ENCODE results near the gene ENAH.

ENAH gene

GRCh38 chr1:225664762-225665161 is 11.8 kb upstream of the ENAH start:
- Histone ChIP-seq H3K4me3 (ENCODE audit: low read length, poor library complexity, severe bottlenecking) (no peak overlapping the region), H3K9me2 (replicated peaks; ENCODE audit: low read depth, low read length) (no peaks in the 10 kb centered on the region), H3K79me2 (ENCODE audit: insufficient read depth, low read length) (no peaks in the 10 kb centered on the region), H3K9ac (ENCODE audit: low read depth, low read length, poor library complexity, severe bottlenecking) (no peak overlapping the region), H4K20me1 (ENCODE audit: insufficient read depth, low read length, poor library complexity, severe bottlenecking) (no peaks in the 10 kb centered on the region), H3K4me1 (ENCODE audit: insufficient read depth, low read length, poor library complexity, severe bottlenecking) (no peaks in the 10 kb centered on the region), H3K4me2 (ENCODE audit: low read depth, low read length, poor library complexity, severe bottlenecking) (no peak overlapping the region), H3K36me3 (ENCODE audit: insufficient read depth, low read length) (no peaks in the 10 kb centered on the region), H3F3A (ENCODE audit: low read depth) (no peaks in the 10 kb centered on the region), H2AFZ (ENCODE audit: low read length) (no peak overlapping the region), H3K9me3 (ENCODE audit: insufficient read depth, low read depth, low read length) (no peaks in the 10 kb centered on the region), H3K27me3 (ENCODE audit: insufficient read depth, low read length, poor library complexity, severe bottlenecking) (no peaks in the 10 kb centered on the region)
- TF ChIP-seq CTCF (conservative IDR thresholded peaks at IDR 0.05; ENCODE audit: low read length) (no peak), EZH2phosphoT487 (IDR thresholded peaks at IDR 0.05; ENCODE audit: borderline replicate concordance) (no peak)

GRCh38 chr1:225662155-225662554 is 9.2 kb upstream of the ENAH start:
- H3K4me1 ChIP-seq (ENCODE audit: insufficient read depth, low read length, poor library complexity, severe bottlenecking) = no peaks in the 10 kb centered on the region
- no peaks in the 10 kb centered on the region for H3F3A ChIP-seq (ENCODE audit: low read depth)
- H3K79me2 ChIP-seq (ENCODE audit: insufficient read depth, low read length) = no peaks in the 10 kb centered on the region
- H3K4me2 ChIP-seq (ENCODE audit: low read depth, low read length, poor library complexity, severe bottlenecking) = no peak overlapping the region
- no peaks in the 10 kb centered on the region for H3K36me3 ChIP-seq (ENCODE audit: insufficient read depth, low read length)
- H3K4me3 ChIP-seq (ENCODE audit: low read length, poor library complexity, severe bottlenecking) = no peak overlapping the region
- H4K20me1 ChIP-seq (ENCODE audit: insufficient read depth, low read length, poor library complexity, severe bottlenecking) = no peaks in the 10 kb centered on the region
- no peaks in the 10 kb centered on the region for H3K9me2 ChIP-seq (replicated peaks; ENCODE audit: low read depth, low read length)
- no peak overlapping the region for H3K9ac ChIP-seq (ENCODE audit: low read depth, low read length, poor library complexity, severe bottlenecking)
- no peak overlapping the region for H2AFZ ChIP-seq (ENCODE audit: low read length)
- H3K9me3 ChIP-seq (ENCODE audit: insufficient read depth, low read depth, low read length) = no peaks in the 10 kb centered on the region
- no peaks in the 10 kb centered on the region for H3K27me3 ChIP-seq (ENCODE audit: insufficient read depth, low read length, poor library complexity, severe bottlenecking)
- TF ChIP-seq EZH2phosphoT487 (IDR thresholded peaks at IDR 0.05; ENCODE audit: borderline replicate concordance) (no peak), CTCF (conservative IDR thresholded peaks at IDR 0.05; ENCODE audit: low read length) (no peak)

GRCh38 chr1:225660544-225660946 is 7.6 kb upstream of the ENAH start:
- H3K4me3 ChIP-seq (ENCODE audit: low read length, poor library complexity, severe bottlenecking) = no peak overlapping the region
- no peaks in the 10 kb centered on the region for H4K20me1 ChIP-seq (ENCODE audit: insufficient read depth, low read length, poor library complexity, severe bottlenecking)
- H3K4me1 ChIP-seq (ENCODE audit: insufficient read depth, low read length, poor library complexity, severe bottlenecking) = no peaks in the 10 kb centered on the region
- H3K4me2 ChIP-seq (ENCODE audit: low read depth, low read length, poor library complexity, severe bottlenecking) = no peak overlapping the region
- no peaks in the 10 kb centered on the region for H3K27me3 ChIP-seq (ENCODE audit: insufficient read depth, low read length, poor library complexity, severe bottlenecking)
- no peaks in the 10 kb centered on the region for H3K79me2 ChIP-seq (ENCODE audit: insufficient read depth, low read length)
- no peak for TF ChIP-seq CTCF (conservative IDR thresholded peaks at IDR 0.05; ENCODE audit: low read length)
- TF ChIP-seq EZH2phosphoT487 (IDR thresholded peaks at IDR 0.05; ENCODE audit: borderline replicate concordance) = no peak
- no peaks in the 10 kb centered on the region for H3K9me3 ChIP-seq (ENCODE audit: insufficient read depth, low read depth, low read length)
- H2AFZ ChIP-seq (ENCODE audit: low read length) = no peak overlapping the region
- peaks cover 2% of the 10 kb centered on the region; the same call in 1 of the 2 replicates for H3F3A ChIP-seq (ENCODE audit: low read depth)
- no peaks in the 10 kb centered on the region for H3K36me3 ChIP-seq (ENCODE audit: insufficient read depth, low read length)
- no peak overlapping the region for H3K9ac ChIP-seq (ENCODE audit: low read depth, low read length, poor library complexity, severe bottlenecking)
- no peaks in the 10 kb centered on the region for H3K9me2 ChIP-seq (replicated peaks; ENCODE audit: low read depth, low read length)
